Central memory CD8-positive, alpha-beta T cell (primary cell): ENCODE results near the gene EME2.
A peak's percentile ranks its signal among the peaks of the same experiment; 100 is the strongest.

ENCODE experiments used
- ATAC-seq: fragments of 150-1000 bp; cut with Tn5 transposase; replicated peaks from 2 replicates; pipeline ENCODE4 v1.10.0; 2022; ENCODE audit warnings: mild to moderate bottlenecking, moderate FRiP score, moderate number of reproducible peaks; ENCODE audit not compliant: poor library complexity, severe bottlenecking; ENCODE audit errors: extremely low read depth
- DNase-seq, 2 donors: peaks; one replicate each; pipeline ENCODE4 v3.0.0; 2021; ENCODE audit warnings: low spot score in 2 of 2
- H3K27ac Mint-ChIP-seq: one replicate; pipeline ENCODE4 v1.8.0; 2022; ENCODE audit warnings: low read depth, mild to moderate bottlenecking, moderate library complexity, mixed read lengths
- H3K27me3 Mint-ChIP-seq: one replicate; pipeline ENCODE4 v1.8.0; 2022; ENCODE audit warnings: mixed read lengths
- H3K36me3 Mint-ChIP-seq: one replicate; pipeline ENCODE4 v1.8.0; 2022; ENCODE audit warnings: mild to moderate bottlenecking, moderate library complexity, mixed read lengths; ENCODE audit not compliant: insufficient read depth
- H3K4me1 Mint-ChIP-seq: one replicate; pipeline ENCODE4 v1.8.0; 2022; ENCODE audit warnings: mixed read lengths
- H3K4me3 Mint-ChIP-seq: one replicate; pipeline ENCODE4 v1.8.0; 2022; ENCODE audit warnings: mild to moderate bottlenecking, moderate library complexity, mixed read lengths
- H3K9me3 Mint-ChIP-seq: one replicate; pipeline ENCODE4 v1.8.0; 2022; ENCODE audit warnings: mixed read lengths

EME2 gene

DNA sequence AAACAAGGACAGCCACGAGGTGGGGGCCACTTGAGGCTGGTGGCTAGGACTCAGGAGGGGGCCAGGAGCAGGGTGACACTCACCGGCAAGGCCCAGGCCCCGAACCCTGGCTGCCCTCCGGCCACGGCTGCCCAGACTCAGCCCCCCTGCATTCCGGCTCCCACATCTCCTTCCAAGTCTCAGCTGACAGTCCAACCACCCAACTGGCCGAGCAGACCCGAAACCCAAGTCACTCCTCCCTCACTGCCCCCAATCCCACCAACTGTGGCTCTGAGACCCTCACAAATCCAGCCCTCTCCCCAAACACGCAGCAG is 44.6 kb downstream of the EME2 start:
- Mint-ChIP-seq H3K36me3 (peaks cover 42% of the 10 kb centered on the region), H3K27me3 (no peaks in the 10 kb centered on the region), H3K9me3 (no peaks in the 10 kb centered on the region), H3K4me3 (no peak overlapping the region), H3K4me1 (peaks cover 8% of the 10 kb centered on the region), H3K27ac (no peak overlapping the region)
- no peak for DNase-seq
- ATAC-seq = no peak

DNA sequence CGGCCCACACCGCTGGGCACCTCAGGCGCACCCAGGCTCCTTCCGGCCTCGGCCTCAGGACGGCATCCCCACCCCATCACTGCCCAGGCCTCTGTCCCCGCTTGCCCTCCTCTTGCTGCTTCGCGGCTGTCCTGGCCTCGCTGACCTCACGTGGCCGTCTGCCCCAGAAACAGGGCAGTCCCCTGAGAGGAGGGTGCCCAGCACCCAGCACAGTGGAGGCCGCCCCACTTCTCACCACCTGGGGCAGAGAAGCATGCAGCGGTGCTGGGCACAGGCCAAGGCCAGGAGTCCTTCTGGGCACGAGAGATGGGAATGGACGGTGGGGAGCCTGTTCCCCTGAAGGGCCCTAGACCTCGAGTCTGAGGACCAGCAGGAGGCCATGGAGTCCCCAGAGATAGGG is 45.1 kb downstream of the EME2 start:
- ATAC-seq (no peak), DNase-seq (no peak)
- Mint-ChIP-seq H3K36me3 (peaks cover 39% of the 10 kb centered on the region), H3K4me1 (peaks cover 8% of the 10 kb centered on the region), H3K27me3 (no peaks in the 10 kb centered on the region), H3K4me3 (no peak overlapping the region), H3K9me3 (no peaks in the 10 kb centered on the region), H3K27ac (no peak overlapping the region)

GRCh38 chr16:1818204-1818872 is 45.7 kb downstream of the EME2 start:
- H3K4me1 Mint-ChIP-seq = peaks cover 4% of the 10 kb centered on the region
- no peak overlapping the region for H3K4me3 Mint-ChIP-seq
- ATAC-seq = no peak
- DNase-seq = no peak
- H3K9me3 Mint-ChIP-seq = no peaks in the 10 kb centered on the region
- H3K27ac Mint-ChIP-seq = no peak overlapping the region
- peaks cover 37% of the 10 kb centered on the region for H3K36me3 Mint-ChIP-seq
- no peaks in the 10 kb centered on the region for H3K27me3 Mint-ChIP-seq

GRCh38 chr16:1818873-1819525 is 46.4 kb downstream of the EME2 start:
- Mint-ChIP-seq H3K4me1 (no peaks in the 10 kb centered on the region), H3K27ac (no peak overlapping the region), H3K9me3 (no peaks in the 10 kb centered on the region), H3K27me3 (no peaks in the 10 kb centered on the region), H3K36me3 (peaks cover 30% of the 10 kb centered on the region), H3K4me3 (no peak overlapping the region)
- ATAC-seq = no peak
- no peak for DNase-seq

GRCh38 chr16:1819611-1820010 is 47.0 kb downstream of the EME2 start:
- Mint-ChIP-seq H3K9me3 (no peaks in the 10 kb centered on the region), H3K4me3 (no peak overlapping the region), H3K4me1 (peaks cover 5% of the 10 kb centered on the region), H3K36me3 (peaks cover 28% of the 10 kb centered on the region), H3K27me3 (no peaks in the 10 kb centered on the region), H3K27ac (no peak overlapping the region)
- ATAC-seq = no peak
- DNase-seq = no peak

DNA sequence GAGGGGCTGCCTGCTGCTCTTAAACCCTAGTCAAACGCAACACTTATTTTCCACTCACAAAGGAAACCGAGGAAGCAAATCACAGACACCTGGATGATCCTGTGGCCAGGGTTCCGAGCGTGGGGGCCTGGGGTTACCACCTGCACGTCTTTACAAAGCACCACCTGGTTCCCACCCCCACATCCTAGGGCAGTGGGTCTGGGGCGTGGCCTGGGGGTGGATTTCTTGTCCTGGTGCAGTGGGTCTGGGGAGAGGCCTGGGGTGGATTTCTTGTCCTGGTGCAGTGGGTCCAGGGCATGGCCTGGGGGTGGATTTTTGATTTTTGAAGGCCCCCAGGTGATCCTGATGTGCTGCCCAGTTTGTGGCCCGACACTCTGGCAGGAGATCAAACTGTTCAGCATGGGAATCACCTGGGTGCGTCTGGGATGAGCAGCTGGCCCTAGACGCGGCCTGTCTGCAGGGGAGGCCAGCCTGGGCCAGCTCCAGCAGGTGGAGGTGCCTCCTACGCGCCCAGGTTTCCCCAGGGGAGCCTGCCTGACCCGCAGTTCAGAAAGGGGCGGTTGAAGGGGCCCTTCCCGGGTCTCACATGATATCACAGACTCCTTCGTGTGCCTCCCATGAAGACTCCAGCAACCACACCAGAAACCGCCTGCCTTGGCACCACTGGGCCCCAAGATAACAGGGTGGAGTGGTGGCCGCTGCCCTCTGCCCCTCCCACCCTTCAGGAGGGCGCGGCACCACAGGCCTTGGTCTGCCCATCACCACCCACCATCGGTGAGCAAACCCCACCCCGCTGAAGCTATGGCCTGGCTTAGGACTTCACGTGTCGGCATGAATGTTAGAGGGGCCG is 47.7 kb downstream of the EME2 start:
- Mint-ChIP-seq H3K4me3 (no peak overlapping the region), H3K27me3 (no peaks in the 10 kb centered on the region), H3K27ac (no peak overlapping the region), H3K36me3 (peaks cover 24% of the 10 kb centered on the region), H3K4me1 (peaks cover 7% of the 10 kb centered on the region), H3K9me3 (no peaks in the 10 kb centered on the region)
- ATAC-seq (no peak), DNase-seq (no peak)

DNA sequence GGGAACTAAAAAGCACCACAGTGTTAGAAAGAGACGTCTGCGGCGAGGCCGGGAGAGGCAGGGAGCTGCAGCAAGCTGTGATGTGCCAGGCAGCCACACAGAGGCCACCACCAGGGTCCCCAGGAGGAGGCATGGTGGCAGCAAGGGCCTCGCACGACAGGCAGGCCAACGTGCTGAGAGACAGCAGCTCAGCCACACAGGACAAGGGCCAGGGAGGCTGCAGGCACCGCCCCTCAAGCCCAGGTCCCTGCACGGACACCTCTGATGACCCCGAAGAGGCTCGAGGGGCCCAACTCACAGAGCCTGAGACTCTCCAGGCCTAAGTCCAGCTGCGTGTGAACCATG is 48.3 kb downstream of the EME2 start:
- no peaks in the 10 kb centered on the region for H3K27me3 Mint-ChIP-seq
- no peak overlapping the region for H3K4me3 Mint-ChIP-seq
- peaks cover 7% of the 10 kb centered on the region for H3K4me1 Mint-ChIP-seq
- no peak for ATAC-seq
- DNase-seq = no peak
- H3K36me3 Mint-ChIP-seq = peaks cover 21% of the 10 kb centered on the region
- H3K27ac Mint-ChIP-seq = no peak overlapping the region
- no peaks in the 10 kb centered on the region for H3K9me3 Mint-ChIP-seq

DNA sequence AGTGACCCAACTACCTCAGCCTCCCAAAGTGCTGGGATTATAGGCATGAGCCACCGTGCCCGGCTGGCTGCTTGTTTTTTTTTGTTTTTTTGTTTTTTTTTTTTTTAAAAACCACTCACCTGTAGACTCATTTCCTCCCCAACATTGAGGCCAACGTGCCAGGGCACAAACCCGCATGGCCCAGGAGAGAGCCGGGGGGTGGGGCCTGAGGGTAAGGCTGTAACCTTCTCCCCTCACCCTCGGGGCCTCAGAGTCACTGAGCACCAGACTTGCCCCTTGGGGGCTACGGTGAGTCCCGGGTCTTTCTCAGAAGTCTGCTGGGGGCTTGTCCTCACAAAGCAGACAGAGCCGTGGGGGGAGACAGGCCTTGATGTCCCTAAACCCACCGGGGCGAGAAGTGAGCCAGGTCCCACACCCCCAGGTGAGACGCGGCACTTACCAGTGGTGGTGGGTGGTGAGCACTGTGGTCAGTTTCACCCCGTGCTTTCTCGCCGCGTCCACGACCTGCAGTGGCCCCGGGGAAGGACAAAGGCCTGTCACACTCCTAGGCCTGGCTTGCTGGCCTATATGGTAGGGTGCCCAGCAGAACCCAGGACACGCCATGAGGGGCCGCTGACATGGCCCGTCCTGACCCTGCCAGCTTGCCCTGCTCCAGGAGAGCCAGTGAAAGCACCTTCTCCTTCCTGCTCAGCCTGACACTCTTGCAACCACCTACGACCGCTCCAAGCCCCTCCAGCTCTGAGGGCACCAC is 49.4 kb downstream of the EME2 start:
- H3K36me3 Mint-ChIP-seq = peaks cover 24% of the 10 kb centered on the region
- no peak overlapping the region for H3K27ac Mint-ChIP-seq
- DNase-seq (no peak), ATAC-seq (no peak)
- H3K27me3 Mint-ChIP-seq = no peaks in the 10 kb centered on the region
- H3K4me3 Mint-ChIP-seq = no peak overlapping the region
- H3K9me3 Mint-ChIP-seq = no peaks in the 10 kb centered on the region
- peaks cover 7% of the 10 kb centered on the region for H3K4me1 Mint-ChIP-seq

DNA sequence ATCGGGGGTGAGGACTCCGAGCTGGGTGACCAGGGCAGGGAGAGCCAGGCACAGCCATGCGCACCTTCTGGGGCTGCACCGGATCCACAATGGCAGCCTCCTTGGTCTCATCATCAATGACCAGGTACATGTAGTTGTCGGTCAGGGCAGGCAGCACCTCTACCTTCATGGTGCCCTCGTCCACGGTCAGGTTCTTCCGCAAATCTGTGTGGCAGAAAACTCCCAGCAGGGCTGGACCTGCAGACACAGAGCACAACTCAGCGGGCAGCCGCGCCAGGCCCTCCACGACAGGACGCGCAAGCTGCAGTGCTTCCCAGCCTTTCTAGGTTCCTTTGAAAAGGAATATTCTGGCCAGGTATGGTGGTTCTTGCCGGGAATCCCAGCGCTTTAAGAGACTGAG is 50.2 kb downstream of the EME2 start:
- Mint-ChIP-seq H3K27ac (no peak overlapping the region), H3K36me3 (peaks cover 24% of the 10 kb centered on the region), H3K4me1 (peaks cover 13% of the 10 kb centered on the region), H3K27me3 (no peaks in the 10 kb centered on the region), H3K4me3 (no peak overlapping the region), H3K9me3 (no peaks in the 10 kb centered on the region)
- no peak for DNase-seq
- ATAC-seq = no peak

- DNase-seq (no peak), ATAC-seq (no peak)
- Mint-ChIP-seq H3K27me3 (no peaks in the 10 kb centered on the region), H3K36me3 (peaks cover 22% of the 10 kb centered on the region), H3K9me3 (no peaks in the 10 kb centered on the region), H3K4me3 (peak overlapping the region; percentile 71), H3K27ac (no peak overlapping the region), H3K4me1 (peaks cover 14% of the 10 kb centered on the region)
Measured at GRCh38 chr16:1823821-1824220, 51.2 kb downstream of the EME2 start.

DNA sequence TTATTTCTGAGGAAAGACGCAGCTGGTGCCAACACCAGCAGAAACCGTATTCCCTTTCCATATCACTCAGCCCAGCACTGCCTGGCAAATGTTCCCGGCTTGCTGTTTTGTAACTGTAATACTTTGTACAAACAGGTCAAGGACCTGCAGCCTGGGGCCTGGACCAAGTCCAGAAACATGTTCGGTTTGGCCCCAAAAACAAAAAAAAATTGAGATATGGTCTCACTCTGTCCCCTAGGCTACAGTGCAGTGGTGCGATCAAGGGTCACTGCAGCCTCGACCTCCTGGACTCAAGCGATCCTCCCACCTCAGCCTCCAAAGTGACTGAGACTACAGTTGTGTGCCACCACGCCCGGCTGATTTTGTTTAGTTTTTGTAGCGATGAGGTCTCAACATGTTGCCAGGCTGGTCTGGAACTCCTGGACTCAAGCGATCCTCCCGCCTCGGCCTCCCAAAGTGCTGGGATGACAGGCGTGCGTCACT is 52.8 kb downstream of the EME2 start:
- peak overlapping the region; percentile 35 for H3K27ac Mint-ChIP-seq
- H3K9me3 Mint-ChIP-seq = no peaks in the 10 kb centered on the region
- peaks cover 27% of the 10 kb centered on the region for H3K4me1 Mint-ChIP-seq
- ATAC-seq = no peak
- no peak for DNase-seq
- H3K4me3 Mint-ChIP-seq = peak overlapping the region; percentile 71
- no peaks in the 10 kb centered on the region for H3K27me3 Mint-ChIP-seq
- H3K36me3 Mint-ChIP-seq = peaks cover 16% of the 10 kb centered on the region
